Peyer's patch (tissue), 4 donors: ENCODE measurements around the gene MMADHC. TPM values are rescaled to one million over a fixed set of nuclear protein-coding genes. Genes with fewer than 3 reads are reported as not detected.

Source experiments
- DNase-seq, 3 donors: peaks; one replicate each; pipeline ENCODE4 v3.0.0-alpha.2; 2017 to 2019
- H3K27ac ChIP-seq, 4 donors: fragments of 200-600 bp; sonication (generic); one replicate each; pipeline ENCODE4 v1.5.1; 2016 to 2019
- H3K27me3 ChIP-seq, 2 donors: fragments of 200-600 bp; sonication (generic); one replicate each; pipeline ENCODE4 v1.5.1; 2019
- H3K36me3 ChIP-seq, 3 donors: fragments of 200-600 bp; sonication (generic); one replicate each; pipeline ENCODE4 v1.5.1; 2016 to 2019
- H3K4me1 ChIP-seq, 4 donors: fragments of 200-600 bp; sonication (generic); one replicate each; pipeline ENCODE4 v1.5.1; 2016 to 2019
- H3K4me3 ChIP-seq, 4 donors: fragments of 200-600 bp; sonication (generic); 1 replicate in 3 of 4; 2 replicates in 1 of 4; pipeline ENCODE4 v1.5.1; 2016 to 2019; ENCODE audit warnings: mild to moderate bottlenecking in 1 of 4
- H3K9me3 ChIP-seq, 4 donors: fragments of 200-600 bp; sonication (generic); one replicate each; pipeline ENCODE4 v1.5.1; 2016 to 2019; ENCODE audit warnings: mild to moderate bottlenecking in 1 of 4
- CTCF ChIP-seq, 6 experiments: fragments of 450-650 bp in 4 of 6; fragments of 200-600 bp in 2 of 6; sonication (generic) in 1 of 6; IDR thresholded peaks; one replicate each; pipeline ENCODE4 v1.5.1; 2017 to 2019; ENCODE audit warnings: antibody characterized with exemption in 6 of 6, mild to moderate bottlenecking in 3 of 6, moderate library complexity in 1 of 6
- POLR2A ChIP-seq, 2 donors: fragments of 450-650 bp; IDR thresholded peaks; one replicate each; pipeline ENCODE4 v1.5.1; 2017; ENCODE audit warnings: antibody characterized with exemption in 2 of 2, mild to moderate bottlenecking in 2 of 2, moderate library complexity in 2 of 2
- total RNA-seq, 4 donors: library from RNA; depleted of rRNA; stranded (reverse); fragments of >200 nt; gene quantifications; one replicate each; pipeline ENCODE4 v1.1.0, GENCODE V29; 2016

MMADHC gene
- total RNA-seq, 4 donors from 2014 or later = 35.5 to 61.6 (median 45.5) TPM

DNA sequence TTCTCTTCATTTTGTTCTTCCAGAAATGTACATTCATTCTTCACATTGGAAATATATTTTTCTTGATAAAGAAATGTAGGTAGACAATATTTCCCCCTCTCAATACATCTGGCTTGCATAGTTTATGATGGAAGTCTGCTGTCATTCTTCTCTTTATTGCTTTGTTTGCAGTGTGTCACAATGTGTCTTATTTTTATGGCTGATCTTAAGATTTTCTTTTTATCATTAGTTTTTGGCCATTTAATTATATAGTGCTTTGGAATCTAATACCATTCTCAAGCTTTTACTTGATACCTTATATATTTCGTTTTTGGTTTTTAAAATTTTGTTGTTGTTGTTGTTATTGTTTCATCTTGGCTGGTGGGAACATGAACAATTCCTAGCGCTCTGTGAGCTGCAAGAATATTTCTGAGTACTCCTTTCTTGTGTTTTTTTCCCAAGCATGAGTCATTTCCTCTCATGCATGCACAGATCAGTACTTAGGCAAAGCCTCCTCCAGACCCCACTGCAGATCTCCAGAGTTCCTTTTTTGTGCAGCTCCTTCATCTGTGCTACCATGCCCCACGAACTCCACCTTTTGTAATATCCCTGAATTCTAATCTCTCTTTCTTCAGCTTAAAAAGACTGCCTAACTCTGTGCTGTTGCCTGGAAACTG is 13.7 kb upstream of the MMADHC start:
- Histone ChIP-seq H3K27me3 (no peaks in the 10 kb centered on the region), H3K4me1 (peaks cover 0 to 8% (median 0%) of the 10 kb centered on the region in 4 donors), H3K4me3 (no peak overlapping the region), H3K36me3 (no peaks in the 10 kb centered on the region), H3K9me3 (no peaks in the 10 kb centered on the region), H3K27ac (no peak overlapping the region)
- no peak for TF ChIP-seq CTCF (IDR thresholded peaks at IDR 0.05)
- no peak for TF ChIP-seq POLR2A (IDR thresholded peaks at IDR 0.05)
- no peak for DNase-seq

- H3K4me3 ChIP-seq = no peak overlapping the region
- peak in 2 of 3 donors; percentile 22 to 62 for DNase-seq
- H3K27me3 ChIP-seq = no peaks in the 10 kb centered on the region
- H3K9me3 ChIP-seq = no peaks in the 10 kb centered on the region
- H3K27ac ChIP-seq = no peak overlapping the region
- no peaks in the 10 kb centered on the region for H3K36me3 ChIP-seq
- H3K4me1 ChIP-seq = peaks cover 0 to 8% (median 0%) of the 10 kb centered on the region in 4 donors
- TF ChIP-seq POLR2A (IDR thresholded peaks at IDR 0.05) (no peak), CTCF (IDR thresholded peaks at IDR 0.05) (peak; percentile 36 to 90 (median 82))
Observed at GRCh38 chr2:149597668-149598326, 10.2 kb upstream of the MMADHC start.

- no peak overlapping the region for H3K4me3 ChIP-seq
- no peak for TF ChIP-seq POLR2A (IDR thresholded peaks at IDR 0.05)
- TF ChIP-seq CTCF (IDR thresholded peaks at IDR 0.05) = no peak
- peaks cover 0 to 8% (median 0%) of the 10 kb centered on the region in 4 donors for H3K4me1 ChIP-seq
- no peaks in the 10 kb centered on the region for H3K27me3 ChIP-seq
- H3K27ac ChIP-seq = no peak overlapping the region
- DNase-seq = no peak
- no peaks in the 10 kb centered on the region for H3K36me3 ChIP-seq
- no peaks in the 10 kb centered on the region for H3K9me3 ChIP-seq
Observed at GRCh38 chr2:149597050-149597667, 9.6 kb upstream of the MMADHC start.

GRCh38 chr2:149596471-149596870 is 8.9 kb upstream of the MMADHC start:
- DNase-seq = no peak
- no peak overlapping the region for H3K27ac ChIP-seq
- no peaks in the 10 kb centered on the region for H3K36me3 ChIP-seq
- no peak for TF ChIP-seq POLR2A (IDR thresholded peaks at IDR 0.05)
- no peak for TF ChIP-seq CTCF (IDR thresholded peaks at IDR 0.05)
- H3K4me1 ChIP-seq = peaks cover 0 to 8% (median 0%) of the 10 kb centered on the region in 4 donors
- no peaks in the 10 kb centered on the region for H3K27me3 ChIP-seq
- no peak overlapping the region for H3K4me3 ChIP-seq
- no peaks in the 10 kb centered on the region for H3K9me3 ChIP-seq

DNA sequence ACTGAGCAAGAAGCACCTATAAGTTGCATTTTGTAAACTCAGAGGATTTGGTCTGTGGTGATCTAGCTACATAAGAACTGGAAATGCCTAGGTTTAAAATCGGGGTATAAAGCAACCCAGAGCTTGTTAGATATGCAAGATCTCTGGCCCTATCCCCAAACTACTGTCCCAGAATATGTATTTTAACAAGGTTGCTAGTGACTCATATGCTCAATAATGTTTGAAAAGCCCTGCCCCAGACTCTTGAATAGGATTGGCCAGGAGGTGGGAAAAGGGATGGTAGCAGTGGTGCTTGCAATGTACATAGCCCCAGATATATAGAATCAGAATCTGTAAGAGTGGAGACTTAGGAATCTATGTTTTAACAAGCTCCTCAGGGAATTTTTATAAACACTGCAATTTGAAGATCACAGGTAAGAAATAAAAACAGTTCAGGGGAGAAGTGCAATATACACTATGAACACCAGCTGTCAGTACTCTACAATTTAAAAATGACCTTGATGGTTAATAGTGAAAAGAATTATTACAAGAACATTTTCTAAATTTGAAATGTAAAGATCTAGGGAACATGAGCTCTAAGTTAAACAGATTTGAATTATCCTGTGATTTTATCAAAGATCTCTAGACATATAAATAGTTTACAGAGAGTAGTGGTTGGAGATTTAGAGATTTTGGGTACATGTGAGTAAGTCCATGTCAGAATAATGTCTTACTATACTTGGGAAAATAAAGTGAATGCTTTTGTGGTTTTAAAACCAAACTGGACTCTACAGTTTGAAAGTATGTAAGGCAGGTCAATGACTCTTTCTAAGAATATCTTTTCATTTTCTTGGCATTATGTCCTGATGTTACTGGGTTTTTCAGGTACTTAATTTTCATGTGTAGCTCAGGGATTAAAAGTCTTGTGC is 7.7 kb upstream of the MMADHC start:
- H3K36me3 ChIP-seq = no peaks in the 10 kb centered on the region
- H3K4me1 ChIP-seq = peaks cover 0 to 8% (median 0%) of the 10 kb centered on the region in 4 donors
- H3K27me3 ChIP-seq = no peaks in the 10 kb centered on the region
- TF ChIP-seq CTCF (IDR thresholded peaks at IDR 0.05) = peak in 1 of 6 experiments; percentile 18
- no peak for TF ChIP-seq POLR2A (IDR thresholded peaks at IDR 0.05)
- no peak overlapping the region for H3K27ac ChIP-seq
- H3K4me3 ChIP-seq = no peak overlapping the region
- no peak for DNase-seq
- H3K9me3 ChIP-seq = no peaks in the 10 kb centered on the region
